ENCODE data around the gene DARS2.
"Not testable (repeated sequence)": the region's sequence is repeated elsewhere in the genome, so short reads cannot be mapped to it uniquely, and the experiment has no call there.

DARS2 gene, protein sequence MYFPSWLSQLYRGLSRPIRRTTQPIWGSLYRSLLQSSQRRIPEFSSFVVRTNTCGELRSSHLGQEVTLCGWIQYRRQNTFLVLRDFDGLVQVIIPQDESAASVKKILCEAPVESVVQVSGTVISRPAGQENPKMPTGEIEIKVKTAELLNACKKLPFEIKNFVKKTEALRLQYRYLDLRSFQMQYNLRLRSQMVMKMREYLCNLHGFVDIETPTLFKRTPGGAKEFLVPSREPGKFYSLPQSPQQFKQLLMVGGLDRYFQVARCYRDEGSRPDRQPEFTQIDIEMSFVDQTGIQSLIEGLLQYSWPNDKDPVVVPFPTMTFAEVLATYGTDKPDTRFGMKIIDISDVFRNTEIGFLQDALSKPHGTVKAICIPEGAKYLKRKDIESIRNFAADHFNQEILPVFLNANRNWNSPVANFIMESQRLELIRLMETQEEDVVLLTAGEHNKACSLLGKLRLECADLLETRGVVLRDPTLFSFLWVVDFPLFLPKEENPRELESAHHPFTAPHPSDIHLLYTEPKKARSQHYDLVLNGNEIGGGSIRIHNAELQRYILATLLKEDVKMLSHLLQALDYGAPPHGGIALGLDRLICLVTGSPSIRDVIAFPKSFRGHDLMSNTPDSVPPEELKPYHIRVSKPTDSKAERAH

DNA sequence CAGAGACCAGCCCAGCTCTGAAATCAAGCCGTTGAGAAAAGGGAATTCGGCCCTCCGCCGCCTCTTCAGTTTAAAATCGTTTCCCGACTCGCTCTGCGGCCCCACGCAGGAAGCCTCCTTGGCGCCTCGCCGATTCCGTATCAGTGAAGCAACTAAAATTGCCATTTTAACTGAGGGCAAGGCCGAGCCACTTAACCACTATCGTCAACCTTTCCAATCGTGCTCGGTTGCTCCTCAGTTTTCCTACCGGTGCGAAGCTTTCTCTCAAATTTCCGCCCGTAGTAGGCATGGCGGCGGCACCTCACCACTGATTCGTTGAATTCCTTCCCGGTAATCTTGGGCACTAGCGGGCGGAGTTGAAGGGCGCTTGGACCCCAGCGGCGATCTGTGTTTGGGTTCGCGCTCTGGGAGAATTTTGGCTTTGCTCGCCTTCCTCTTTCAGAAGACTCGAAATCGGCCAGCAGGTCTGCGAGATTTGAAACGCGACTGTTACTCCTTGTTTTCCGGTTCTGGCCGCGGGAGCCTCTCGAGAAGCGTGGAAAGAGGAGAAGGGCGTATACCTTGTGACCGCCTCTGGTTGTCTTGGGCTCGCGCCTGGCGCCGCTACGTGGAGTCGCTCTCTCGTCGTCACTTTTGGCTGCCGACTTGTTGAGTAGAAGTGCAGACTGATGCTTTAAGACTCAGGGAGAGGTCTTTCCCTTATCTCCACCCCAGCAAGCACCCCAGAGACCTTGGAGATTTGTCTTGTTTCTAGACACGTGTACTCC lies at the start of gene DARS2, which contains the start of gene CENPL:
Gene DARS2, plus strand, starts transcription at position 359 of the 767 bp plus-strand sequence. CDS start 557 bp downstream, outside the sequence.
Gene CENPL, minus strand, starts transcription at position 569 of the 767 bp plus-strand sequence. CDS start 13,584 bp downstream, outside the sequence.
- peak; percentile 79 for DNase-seq (ENCODE audit: low read depth)

DNA sequence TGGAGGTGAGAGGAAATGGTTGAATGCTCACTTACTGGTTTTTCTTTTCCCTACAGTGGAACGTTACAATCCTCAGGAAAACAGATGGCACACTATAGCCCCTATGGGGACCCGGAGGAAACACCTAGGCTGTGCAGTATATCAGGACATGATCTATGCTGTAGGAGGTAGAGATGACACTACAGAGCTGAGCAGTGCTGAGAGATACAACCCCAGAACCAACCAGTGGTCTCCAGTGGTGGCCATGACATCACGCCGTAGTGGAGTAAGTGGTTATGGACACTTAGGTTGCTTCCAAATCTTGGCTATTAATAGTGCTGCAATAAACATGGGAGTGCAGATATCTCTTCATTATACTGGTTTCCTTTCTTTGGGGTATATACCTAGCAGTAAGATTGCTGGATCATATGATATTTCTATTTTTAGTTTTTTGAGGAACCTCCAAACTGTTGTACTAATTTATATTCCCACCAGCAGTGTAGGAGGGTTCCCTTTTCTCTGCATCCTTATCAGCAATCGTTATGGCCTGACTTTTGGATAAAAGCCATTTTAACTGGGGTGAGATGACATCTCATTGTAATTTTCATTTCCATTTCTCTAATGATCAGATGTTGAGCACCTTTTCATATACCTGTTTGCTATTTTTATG lies 48.8 kb upstream of the DARS2 start:
- DNase-seq (ENCODE audit: low read depth), result no peak

DNA sequence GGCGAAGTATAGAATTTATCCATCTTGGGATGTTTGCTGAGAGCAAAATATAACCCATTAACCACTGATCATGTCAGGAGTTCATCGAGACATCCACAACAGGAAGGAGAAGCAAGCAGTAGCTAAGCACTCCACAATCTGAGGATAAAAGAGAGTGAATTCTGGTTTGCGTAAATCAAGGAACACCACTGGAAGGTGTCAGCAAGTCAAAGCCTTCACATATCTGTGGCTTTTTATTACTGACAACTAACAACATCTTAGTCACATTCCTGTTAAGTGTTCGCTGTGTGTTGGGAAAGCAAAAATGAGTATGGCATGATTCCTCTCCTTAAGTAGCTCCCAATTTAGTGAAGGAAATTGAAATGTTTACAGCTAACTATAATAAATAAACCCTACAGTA lies 44.5 kb upstream of the DARS2 start:
- DNase-seq (ENCODE audit: low read depth), result no peak

DNA sequence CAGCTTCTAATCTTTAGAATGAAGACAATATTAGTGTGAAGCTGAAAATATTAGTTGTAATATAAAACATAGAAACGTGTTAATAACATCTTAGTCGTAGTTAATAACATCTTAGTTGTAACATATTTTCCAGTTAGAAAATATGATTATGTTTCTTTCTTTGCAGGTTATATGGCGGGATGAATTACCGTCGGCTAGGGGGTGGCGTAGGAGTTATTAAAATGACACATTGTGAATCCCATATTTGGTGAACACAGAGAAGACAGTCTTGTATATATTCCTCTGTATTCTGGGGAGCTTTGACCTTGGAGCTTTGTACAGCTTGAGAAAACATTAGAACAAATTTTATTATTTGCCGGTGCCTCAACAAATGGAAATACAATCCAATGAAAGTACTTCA lies 39.5 kb upstream of the DARS2 start:
- no peak for DNase-seq (ENCODE audit: low read depth)

DNA sequence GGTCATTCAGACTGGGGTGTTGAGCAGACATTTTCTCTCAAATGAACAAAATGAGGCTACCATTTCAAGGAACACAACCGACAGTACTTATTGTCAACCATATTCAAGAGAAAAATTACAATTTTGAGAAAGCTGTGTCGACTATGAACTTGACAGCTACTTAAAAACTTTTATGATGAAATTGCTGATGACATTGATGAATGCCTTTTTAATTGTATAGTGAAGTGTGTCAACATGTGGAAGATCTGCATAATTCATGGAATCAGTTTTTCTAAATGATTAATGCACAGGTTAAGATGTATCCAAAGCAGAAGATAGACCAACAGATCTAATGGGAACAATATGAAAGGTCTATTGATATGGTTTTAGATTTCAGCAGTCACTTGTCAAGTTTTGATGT lies 34.6 kb upstream of the DARS2 start:
- no peak for DNase-seq (ENCODE audit: low read depth)

DNA sequence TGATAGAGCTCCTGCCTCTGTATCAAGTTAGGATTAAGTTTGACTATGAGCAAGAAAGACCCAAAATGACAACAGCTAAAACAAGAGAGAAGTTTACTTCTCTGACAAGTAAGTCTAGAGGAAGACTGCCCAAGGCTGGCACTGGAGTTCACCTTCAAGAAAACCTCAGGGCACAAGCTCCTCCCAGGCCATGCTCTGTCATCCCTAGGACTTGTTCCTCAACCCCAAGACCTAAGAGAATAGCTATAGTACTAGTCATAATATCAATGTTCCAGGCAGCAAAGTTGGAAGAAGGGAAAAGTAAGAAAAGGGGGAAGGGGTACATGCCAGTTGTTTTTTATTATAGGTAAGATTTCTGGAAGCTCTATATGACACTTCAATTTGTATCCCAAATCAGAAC lies 26.4 kb upstream of the DARS2 start:
- no peak for DNase-seq (ENCODE audit: low read depth)

DNA sequence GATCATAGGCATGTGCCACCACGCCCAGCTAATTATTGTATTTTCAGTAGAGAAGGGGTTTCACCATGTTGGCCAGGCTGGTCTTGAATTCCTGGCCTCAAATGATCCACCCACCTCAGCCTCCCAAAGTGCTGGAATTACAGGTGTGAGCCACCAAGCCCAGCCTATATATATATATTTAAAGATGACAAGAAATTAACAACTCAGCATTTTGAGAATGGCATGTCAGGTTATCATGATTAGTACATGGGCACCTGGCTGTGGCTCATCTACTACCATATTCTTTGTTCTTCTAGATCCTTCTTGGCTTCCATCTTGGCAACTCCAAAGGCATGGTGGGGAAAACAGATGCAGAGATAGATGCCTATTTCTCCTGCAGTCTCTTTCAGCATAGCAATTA lies 24.5 kb upstream of the DARS2 start:
- DNase-seq (ENCODE audit: low read depth), result not testable (repeated sequence)

DNA sequence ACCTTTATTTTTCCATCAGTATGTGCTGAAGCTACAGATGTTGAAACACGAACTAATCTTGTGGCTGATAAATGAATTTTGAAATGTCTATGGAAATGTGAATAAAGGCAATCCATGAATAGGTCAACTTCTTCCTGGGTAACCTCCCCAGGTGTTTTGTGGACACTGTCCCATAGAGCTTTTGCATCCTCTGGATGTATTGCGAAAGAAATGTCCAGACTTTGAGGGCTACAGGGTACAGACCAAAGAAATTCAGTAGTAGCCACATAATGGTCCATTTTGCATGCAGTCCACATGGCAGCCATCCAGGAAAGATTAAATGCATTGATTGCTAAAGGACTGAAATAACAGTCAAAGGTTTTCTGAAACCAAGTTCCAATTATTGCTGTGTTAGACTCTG lies 21.5 kb upstream of the DARS2 start:
- DNase-seq (ENCODE audit: low read depth), result no peak

DNA sequence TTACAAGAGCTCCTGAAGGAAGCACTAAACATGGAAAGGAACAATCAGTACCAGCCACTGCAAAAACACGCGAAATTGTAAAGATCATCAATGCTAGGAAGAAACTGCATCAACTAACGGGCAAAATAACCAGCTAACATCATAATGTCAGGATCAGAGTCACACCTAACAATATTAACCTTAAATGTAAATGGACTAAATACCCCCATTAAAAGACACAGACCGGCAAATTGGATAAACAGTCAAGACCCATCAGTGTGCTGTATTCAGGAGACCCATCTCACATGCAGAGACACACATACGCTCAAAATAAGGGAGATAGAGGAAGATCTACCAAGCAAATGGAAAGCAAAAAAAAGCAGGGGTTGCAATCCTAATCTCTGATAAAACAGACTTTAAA lies 10.8 kb upstream of the DARS2 start:
- not testable (repeated sequence) for DNase-seq (ENCODE audit: low read depth)

DNA sequence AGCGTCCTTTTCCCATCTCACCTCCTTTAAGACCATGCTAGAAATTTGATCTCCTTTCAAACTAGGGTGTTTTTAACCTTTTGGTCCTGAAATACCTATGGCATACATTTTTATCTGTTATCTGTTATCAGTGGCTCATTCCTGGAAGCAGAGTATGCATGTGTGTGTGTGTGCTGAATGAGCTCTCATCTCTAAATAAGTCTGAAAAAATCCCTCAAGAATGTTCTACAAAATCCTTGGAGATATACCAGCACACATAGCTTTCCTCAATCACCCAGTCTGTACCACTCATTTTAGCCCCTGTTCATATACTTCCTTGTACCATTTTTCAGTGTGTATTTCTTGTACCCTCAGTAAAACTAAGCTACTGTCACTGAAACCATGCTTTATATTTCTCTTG lies 6.0 kb upstream of the DARS2 start:
- DNase-seq (ENCODE audit: low read depth), result no peak

DNA sequence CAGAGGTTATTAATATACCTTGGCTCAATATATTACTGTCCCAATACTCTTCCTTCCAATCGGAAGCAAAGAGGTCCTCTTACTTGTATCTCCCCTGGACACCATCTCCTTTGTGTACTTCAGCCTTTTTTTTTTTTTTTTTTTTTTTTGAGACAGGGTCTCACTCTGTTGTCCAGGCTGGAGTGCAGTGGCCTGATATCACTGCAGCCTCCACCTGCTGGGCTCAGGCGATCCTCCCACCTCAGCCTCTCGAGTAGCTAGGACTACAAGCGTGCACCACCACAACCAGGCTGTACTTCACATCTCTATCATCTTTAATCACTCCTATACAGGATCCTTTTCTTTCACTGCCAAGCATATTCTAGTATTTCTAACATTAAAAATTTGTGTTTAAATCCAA lies 2.8 kb upstream of the DARS2 start:
- no peak for DNase-seq (ENCODE audit: low read depth)

DNA sequence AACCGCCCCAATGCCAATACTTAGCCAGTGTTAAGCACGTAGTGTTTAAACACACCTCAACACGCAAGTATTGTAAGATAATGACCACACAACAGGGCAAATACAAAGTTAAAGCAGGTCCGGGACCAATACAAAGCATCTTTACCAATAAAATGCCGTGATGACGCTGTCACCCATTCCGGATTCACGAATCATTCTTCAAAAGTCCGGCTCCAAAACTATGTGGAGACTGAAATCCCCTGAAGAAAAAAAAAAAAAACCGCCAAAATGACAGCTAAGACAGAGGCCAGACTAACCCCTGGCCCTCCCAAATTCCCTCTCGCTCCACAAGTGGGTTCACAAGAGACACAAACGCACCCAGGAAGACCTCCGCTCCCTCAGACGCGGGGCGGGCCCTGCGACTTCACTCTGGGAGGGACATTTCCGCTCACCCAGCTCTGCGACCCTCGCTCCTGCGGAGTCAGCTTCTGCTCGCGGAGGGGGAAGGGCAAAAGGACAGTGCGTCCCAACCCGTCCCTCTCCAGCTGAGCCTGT lies 625 bp upstream of the DARS2 start:
- DNase-seq (ENCODE audit: low read depth), result no peak

DNA sequence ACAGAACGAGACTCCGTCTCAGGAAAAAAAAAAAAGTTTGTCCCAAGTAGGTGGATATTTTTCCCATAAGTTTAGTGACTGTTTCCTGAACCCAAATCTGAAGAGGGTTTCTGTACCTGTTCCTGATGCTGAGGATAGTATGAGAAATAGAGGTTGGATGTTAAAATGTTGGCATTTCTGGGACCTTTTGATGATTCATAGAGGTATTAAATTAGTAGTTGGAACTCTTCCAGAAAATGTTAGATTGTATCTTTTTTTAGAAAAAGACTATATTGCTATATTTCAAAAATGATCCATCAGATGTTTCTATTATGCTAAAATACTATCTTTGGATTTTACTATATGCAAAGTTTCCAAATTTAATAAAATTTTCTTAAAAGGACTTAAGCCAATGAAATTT lies 3.1 kb downstream of the DARS2 start:
- no peak for DNase-seq (ENCODE audit: low read depth)

DNA sequence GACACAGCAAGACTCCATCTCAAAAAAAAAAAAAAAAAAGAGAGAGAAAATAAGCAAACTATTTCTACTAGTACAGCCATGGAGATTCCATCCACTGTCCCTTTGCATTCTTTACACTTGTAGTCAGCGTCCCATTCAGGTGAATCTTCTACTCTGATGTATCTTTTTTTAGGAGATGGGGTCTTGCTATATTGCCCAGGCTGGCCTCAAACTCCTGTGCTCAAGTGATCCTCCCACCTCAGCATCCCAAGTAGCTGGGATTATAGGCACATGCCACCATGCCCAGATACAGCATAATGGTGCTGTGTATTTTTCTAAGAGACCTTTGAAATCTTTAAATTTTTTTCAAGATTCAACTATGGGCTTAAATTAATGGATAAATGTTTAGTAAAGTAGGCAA lies 8.3 kb downstream of the DARS2 start:
- no peak for DNase-seq (ENCODE audit: low read depth)

DNA sequence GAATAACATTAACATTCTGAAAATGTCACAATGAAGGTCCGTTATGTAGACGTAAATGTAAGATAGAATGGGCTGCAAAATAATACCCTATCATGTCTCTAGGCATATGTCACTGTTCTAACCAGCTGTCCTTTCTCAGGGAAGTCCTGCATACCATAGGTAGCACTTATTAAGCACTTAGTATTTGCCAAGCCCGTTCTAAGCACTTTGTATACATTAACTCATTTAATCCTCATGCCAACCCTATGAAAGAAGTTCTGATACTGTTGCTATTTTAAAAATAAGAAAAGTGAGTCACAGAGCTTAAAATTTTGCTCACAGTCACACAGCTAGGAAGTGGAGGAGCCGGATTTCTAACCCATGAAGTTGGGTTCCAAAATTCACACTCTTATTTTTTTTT lies 27.6 kb downstream of the DARS2 start:
- no peak for DNase-seq (ENCODE audit: low read depth)

DNA sequence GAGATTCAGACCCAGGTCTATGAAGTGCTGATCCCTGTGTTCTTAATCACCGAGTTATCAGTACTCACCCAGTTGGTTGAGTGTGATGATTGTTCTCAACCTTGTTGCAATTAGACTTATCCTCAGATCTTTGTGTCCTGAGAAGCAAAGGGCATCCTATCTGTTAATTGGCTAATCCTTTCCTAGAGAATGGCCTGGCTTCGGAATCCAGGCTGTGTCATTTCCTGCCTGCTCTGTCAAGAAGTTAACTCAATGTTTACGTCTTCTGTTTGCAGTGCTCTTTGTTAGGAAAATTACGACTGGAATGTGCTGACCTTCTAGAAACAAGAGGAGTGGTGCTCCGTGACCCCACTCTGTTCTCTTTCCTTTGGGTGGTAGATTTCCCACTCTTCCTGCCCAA lies 28.6 kb downstream of the DARS2 start:
- DNase-seq (ENCODE audit: low read depth), result no peak

DNA sequence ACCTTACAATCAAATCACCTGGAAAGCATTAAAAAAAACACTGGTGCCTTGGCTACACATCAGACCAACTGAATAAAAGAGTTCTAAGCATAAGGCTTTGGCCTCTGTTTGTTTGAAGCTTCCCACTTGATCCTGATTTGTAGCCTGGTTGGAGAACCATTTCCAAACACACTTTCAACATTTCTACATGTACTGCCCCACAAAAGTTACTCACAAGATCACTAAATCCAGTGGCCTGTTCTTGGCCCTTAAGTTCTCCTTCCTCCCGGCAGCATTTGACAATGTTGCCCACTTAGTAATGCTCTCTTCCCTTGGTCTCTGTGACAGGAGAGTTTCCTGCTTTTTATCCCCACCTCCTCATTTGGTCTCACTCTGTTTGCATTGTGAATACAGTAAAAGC lies 31.5 kb downstream of the DARS2 start:
- DNase-seq (ENCODE audit: low read depth), result no peak

DNA sequence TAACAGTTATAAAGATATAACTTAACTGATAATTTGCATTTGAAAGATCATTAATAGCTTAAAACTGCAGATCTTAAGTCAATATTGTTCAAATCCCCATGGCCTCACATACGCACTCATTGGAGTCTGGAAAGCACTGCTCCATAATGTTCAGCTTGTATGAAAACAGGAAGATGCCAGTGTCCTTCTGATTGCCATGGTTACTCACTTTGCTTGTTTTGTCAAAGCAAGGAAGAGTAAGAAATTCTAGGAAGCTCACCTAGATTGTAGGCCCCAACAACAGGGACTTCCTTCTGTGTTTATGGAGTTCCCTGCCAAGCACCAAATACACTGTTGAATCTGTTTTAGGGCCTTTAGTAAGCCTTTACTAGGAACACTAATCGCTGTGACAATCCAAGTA lies 32.4 kb downstream of the DARS2 start:
- no peak for DNase-seq (ENCODE audit: low read depth)

DNA sequence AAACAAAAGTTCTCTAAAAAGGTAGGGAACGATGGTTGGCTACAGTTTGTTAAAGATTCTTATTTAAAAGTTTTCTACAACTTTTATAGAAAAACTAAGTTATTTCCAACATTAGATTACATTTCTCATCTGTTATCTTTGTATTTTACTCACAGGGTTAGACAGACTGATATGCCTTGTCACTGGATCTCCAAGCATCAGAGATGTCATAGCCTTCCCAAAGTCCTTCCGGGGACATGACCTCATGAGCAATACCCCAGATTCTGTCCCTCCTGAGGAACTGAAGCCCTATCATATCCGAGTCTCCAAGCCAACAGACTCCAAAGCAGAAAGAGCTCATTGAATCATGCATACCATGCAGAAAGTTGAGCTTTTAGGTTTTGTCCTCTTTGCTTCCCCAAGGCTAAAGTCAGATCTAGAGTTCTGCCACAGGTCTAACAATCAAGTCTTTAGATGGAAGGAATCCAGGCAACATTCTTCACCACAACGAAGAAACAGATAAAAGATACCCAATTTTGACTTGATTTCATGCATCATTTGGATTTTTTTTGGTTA lies 33.0 kb downstream of the DARS2 start:
- DNase-seq (ENCODE audit: low read depth), result no peak

DNA sequence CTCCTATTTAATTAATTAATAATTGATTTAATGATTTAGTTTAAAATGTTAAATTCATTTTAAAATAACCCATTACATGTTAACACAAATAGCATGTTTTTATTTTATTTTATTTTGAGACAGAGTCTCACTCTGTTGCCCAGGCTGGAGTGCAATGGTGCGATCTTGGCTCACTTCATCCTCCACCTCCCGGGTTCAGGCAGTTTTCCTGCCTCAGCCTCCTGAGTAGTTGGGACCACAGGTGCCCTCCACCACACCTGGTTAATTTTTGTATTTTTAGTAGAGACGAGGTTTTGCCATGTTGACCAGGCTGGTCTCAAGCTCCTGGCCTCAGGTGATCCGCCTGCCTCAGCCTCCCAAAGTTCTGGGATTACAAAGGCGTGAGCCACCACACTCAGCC lies 35.1 kb downstream of the DARS2 start:
- DNase-seq (ENCODE audit: low read depth), result not testable (repeated sequence)

DNA sequence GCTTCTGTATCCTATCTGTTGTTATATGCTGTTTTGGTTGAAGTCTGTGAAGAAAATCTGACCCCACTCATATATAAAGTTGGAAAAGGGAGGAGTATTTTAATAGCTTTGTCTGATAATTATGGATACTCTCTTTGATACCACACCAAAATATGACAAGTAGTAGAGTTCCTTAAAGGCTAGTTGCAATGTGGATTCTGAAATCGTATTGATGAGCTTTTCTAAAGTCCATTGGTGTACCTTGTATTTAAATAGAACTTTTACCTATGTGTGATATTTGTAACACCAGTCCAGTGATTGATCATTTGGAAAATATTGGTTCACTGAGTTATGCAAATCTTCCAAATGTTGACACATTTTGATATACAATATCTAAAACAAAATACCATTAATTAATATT lies 35.6 kb downstream of the DARS2 start:
- DNase-seq (ENCODE audit: low read depth), result no peak

DNA sequence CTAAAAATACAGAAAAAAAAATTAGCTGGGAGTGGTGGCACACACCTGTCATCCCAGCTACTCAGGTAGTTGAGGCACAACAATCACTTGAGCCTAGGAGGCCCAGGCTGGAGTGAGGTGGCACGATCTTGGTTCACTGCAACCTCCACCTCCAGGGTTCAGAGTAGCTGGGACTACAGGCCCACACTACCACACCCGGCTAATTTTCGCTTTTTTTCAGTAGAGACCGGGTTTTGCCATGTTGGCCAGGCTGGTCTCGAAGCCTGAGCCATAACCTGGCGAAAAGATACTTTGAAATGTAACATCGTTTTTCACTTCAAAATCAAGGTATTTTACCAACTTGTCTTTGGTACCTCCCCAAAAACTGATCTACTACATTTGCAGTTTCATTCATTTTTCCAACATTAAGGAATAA lies 37.3 kb downstream of the DARS2 start:
- no peak for DNase-seq (ENCODE audit: low read depth)
